Endothelial cell of umbilical vein (primary cell): ENCODE measurements around the gene PTRHD1. TPM values are rescaled to one million over a fixed set of nuclear protein-coding genes. Genes with fewer than 3 reads are reported as not detected.

Source experiments
- BruUV-seq: library from RNA; stranded (reverse); fragments of 400-500 nt; replicated peaks from 2 replicates; lab custom pipeline; 2021; lab: Mats Ljungman, UMichigan
- CTCF ChIA-PET: fragments of 300-600, 350-600 bp; sonication (Branson Sonifier 250); formaldehyde crosslinking; loops from one replicate; lab custom pipeline; 2021; ENCODE audit warnings: antibody characterized with exemption, inconsistent platforms; lab: Charles Lee
- POLR2A ChIA-PET: fragments of 300-600, 350-600 bp; sonication (Branson Sonifier 250); formaldehyde crosslinking; loops from one replicate; lab custom pipeline; 2021; ENCODE audit warnings: antibody characterized with exemption, inconsistent platforms; lab: Charles Lee
- DNase-seq: peaks from one replicate; pipeline ENCODE4 v3.0.0-alpha.2; 2011; ENCODE audit warnings: low read depth, low spot score
- FAIRE-seq: peaks from 2 replicates; lab custom pipeline; 2011; peaks lifted over from hg19 to GRCh38; lab: Jason Lieb, UNC
- H2AFZ ChIP-seq: 2 replicates; pipeline ENCODE4 v1.6.0; 2012; ENCODE audit warnings: low read depth, low read length, control low read depth, inconsistent platforms
- H3K27ac ChIP-seq: 2 replicates; pipeline ENCODE4 v1.5.1; 2011; ENCODE audit warnings: low read depth, mild to moderate bottlenecking, control low read depth, low read length, moderate library complexity; ENCODE audit not compliant: insufficient read depth
- H3K27me3 ChIP-seq, 2 experiments: 2 replicates each; pipeline versions ENCODE4 v1.6.0 to v1.6.1; 2011; ENCODE audit warnings: low read length in 2 of 2, mixed read lengths in 1 of 2; ENCODE audit not compliant: control insufficient read depth in 2 of 2, insufficient read depth in 2 of 2
- H3K36me3 ChIP-seq, 2 experiments: 2 replicates in 1 of 2; 3 replicates in 1 of 2; pipeline ENCODE4 v1.5.1; 2011; ENCODE audit warnings: low read length in 2 of 2, mild to moderate bottlenecking in 1 of 2, moderate library complexity in 1 of 2; ENCODE audit not compliant: control insufficient read depth in 2 of 2, insufficient read depth in 2 of 2; ENCODE audit errors: extremely low read depth in 1 of 2
- H3K4me1 ChIP-seq: 3 replicates; pipeline ENCODE4 v1.5.1; 2011; ENCODE audit warnings: mild to moderate bottlenecking, low read length; ENCODE audit not compliant: control insufficient read depth, insufficient read depth; ENCODE audit errors: extremely low read depth
- H3K4me2 ChIP-seq: 2 replicates; pipeline ENCODE4 v1.6.1; 2011; ENCODE audit warnings: low read length, control low read depth, mixed read lengths; ENCODE audit not compliant: insufficient read depth
- H3K4me3 ChIP-seq, 3 experiments: fragments of 200-600 bp in 1 of 3; sonication (generic), shearing (Covaris generic) in 1 of 3; replicated peaks in 1 of 3; 2 replicates each; pipeline ENCODE4 v1.5.1; 2011 to 2016; ENCODE audit warnings: control low read depth in 3 of 3, low read length in 3 of 3, mild to moderate bottlenecking in 2 of 3, inconsistent platforms in 1 of 3, low read depth in 1 of 3, moderate library complexity in 1 of 3; ENCODE audit not compliant: insufficient read depth in 1 of 3
- H3K79me2 ChIP-seq: 2 replicates; pipeline ENCODE4 v1.6.0; 2012; ENCODE audit warnings: low read length, inconsistent platforms; ENCODE audit not compliant: control insufficient read depth, insufficient read depth
- H3K9ac ChIP-seq: replicated peaks from 2 replicates; pipeline ENCODE3; 2011; ENCODE audit warnings: low read length, control low read depth; ENCODE audit not compliant: insufficient read depth; ENCODE audit errors: extremely low read depth
- H3K9me1 ChIP-seq: replicated peaks from 3 replicates; pipeline ENCODE4 v1.6.0; 2011; ENCODE audit warnings: mild to moderate bottlenecking, low read length; ENCODE audit not compliant: control insufficient read depth, insufficient read depth; ENCODE audit errors: extremely low read depth
- H3K9me3 ChIP-seq: replicated peaks from 2 replicates; pipeline ENCODE4 v1.5.1; 2012; ENCODE audit warnings: low read length, inconsistent platforms; ENCODE audit not compliant: control insufficient read depth, insufficient read depth
- H4K20me1 ChIP-seq: replicated peaks from 2 replicates; pipeline ENCODE3; 2011; ENCODE audit warnings: mild to moderate bottlenecking, low read length; ENCODE audit not compliant: control insufficient read depth, insufficient read depth; ENCODE audit errors: extremely low read depth
- EZH2 ChIP-seq: IDR thresholded peaks from 2 replicates; pipeline ENCODE4 v1.6.1; 2012; ENCODE audit warnings: borderline replicate concordance, low read depth, mild to moderate bottlenecking, moderate library complexity, low read length, inconsistent platforms; ENCODE audit not compliant: severe bottlenecking
- FOS ChIP-seq: IDR thresholded peaks from 2 replicates; pipeline ENCODE4 v1.6.1; 2011; ENCODE audit warnings: mild to moderate bottlenecking, low read length, moderate library complexity, borderline replicate concordance; ENCODE audit not compliant: insufficient read depth
- GATA2 ChIP-seq: IDR thresholded peaks from 2 replicates; pipeline ENCODE4 v1.7.0; 2011; ENCODE audit warnings: low read depth, mild to moderate bottlenecking, moderate library complexity, mixed read lengths, low read length; ENCODE audit not compliant: insufficient read length, insufficient read depth
- JUN ChIP-seq: IDR thresholded peaks from 2 replicates; pipeline ENCODE4 v1.6.1; 2011; ENCODE audit warnings: borderline replicate concordance, low read depth; ENCODE audit not compliant: insufficient read length, insufficient read depth
- MYC ChIP-seq: IDR thresholded peaks from one replicate; pipeline ENCODE4 v1.6.1; 2011; ENCODE audit warnings: mild to moderate bottlenecking, low read depth, low read length
- POLR2A ChIP-seq: IDR thresholded peaks from 2 replicates; pipeline ENCODE4 v1.6.1; 2012; ENCODE audit warnings: low read depth, mild to moderate bottlenecking, control low read depth, low read length
- POLR2AphosphoS5 ChIP-seq: IDR thresholded peaks from 2 replicates; pipeline ENCODE4 v1.6.1; 2012; ENCODE audit warnings: low read depth, mild to moderate bottlenecking, control low read depth, low read length, moderate library complexity; ENCODE audit not compliant: insufficient read depth
- dilution Hi-C: fragments of 300-500 bp; cut with MboI; formaldehyde crosslinking; loops from one replicate; pipeline ENCODE4 v1.15.0; 2019; ENCODE audit warnings: low sequenced_read_pairs; ENCODE audit not compliant: extremely low pct_ligation_motif_present
- intact Hi-C: fragments of 100-400 bp; cut with micrococcal nuclease; formaldehyde crosslinking; loops from one replicate; pipeline ENCODE4 v1.10.0; 2022
- polyA plus RNA-seq, 4 experiments: library from polyadenylated mRNA; depleted of rRNA in 3 of 4; stranded (reverse) in 3 of 4; unstranded in 1 of 4; fragments of >200 nt; gene quantifications; 2 replicates each; pipeline versions ENCODE4 v1.2.1 to v1.2.3, GENCODE V29; 2011 to 2012; ENCODE audit warnings: missing spikeins in 1 of 4
- total RNA-seq: library from RNA; stranded (reverse); gene quantifications from 2 replicates; pipeline ENCODE4 v1.2.3, GENCODE V29; 2021
- TF ChIP-seq, protein P1 (sequence below): IDR thresholded peaks from 2 replicates; pipeline ENCODE4 v1.6.1; 2011; ENCODE audit not compliant: insufficient read depth, insufficient read length
- TF ChIP-seq, protein P2 (sequence below), 2 donors: IDR thresholded peaks; 1 replicate in 1 of 2; 2 replicates in 1 of 2; pipeline ENCODE4 v1.5.1; 2011; ENCODE audit warnings: low read length in 2 of 2, mild to moderate bottlenecking in 2 of 2, moderate library complexity in 2 of 2, control low read depth in 1 of 2, inconsistent platforms in 1 of 2, low read depth in 1 of 2; ENCODE audit not compliant: insufficient read depth in 1 of 2; ENCODE audit errors: extremely low read depth in 1 of 2

The PTRHD1 gene
- total and polyA plus RNA-seq, 2 donors (not counting 3 experiments of a cell fraction or from before 2014, with no cell fraction given), result 41.1 to 68.8 TPM

DNA sequence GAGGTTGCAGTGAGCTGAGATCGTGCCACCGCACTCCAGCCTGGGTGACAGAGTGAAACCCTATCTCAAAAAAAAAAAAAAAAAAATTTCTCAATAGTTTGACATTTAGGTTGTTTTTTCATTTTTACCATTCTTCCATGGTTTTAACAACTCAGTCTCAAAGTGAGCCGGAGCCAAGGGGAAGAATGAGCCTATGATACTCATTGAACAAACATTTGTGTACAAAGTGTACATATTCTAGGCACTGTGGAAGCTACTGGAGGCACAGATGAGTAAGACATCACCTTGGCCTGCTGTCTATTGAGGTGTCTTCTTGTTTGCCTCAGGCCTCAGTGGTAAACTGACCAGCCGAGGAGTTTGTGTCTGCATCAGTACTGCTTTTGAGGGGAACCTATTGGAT is 22.0 kb upstream of the PTRHD1 start:
- Histone ChIP-seq H3K79me2 (peaks cover 39% of the 10 kb centered on the region), H3K9me3 (no peaks in the 10 kb centered on the region), H2AFZ (no peak overlapping the region), H3K9me1 (no peaks in the 10 kb centered on the region), H3K9ac (no peak overlapping the region), H3K4me2 (no peak overlapping the region), H3K4me1 (peaks cover 19% of the 10 kb centered on the region), H3K27me3 (no peaks in the 10 kb centered on the region), H3K36me3 (peaks cover 3 to 14% of the 10 kb centered on the region in 2 experiments), H3K4me3 (no peak overlapping the region), H4K20me1 (no peaks in the 10 kb centered on the region), H3K27ac (no peak overlapping the region)
- FAIRE-seq (no peak), DNase-seq (no peak)
- POLR2A ChIA-PET, result interaction anchor here (0.6 kb wide), 2 partner anchors 453 to 1001 kb away, joined by 3 to 7 read pairs; no protein-coding TSS in a partner anchor
- dilution Hi-C loops (no loop called here), intact Hi-C loops (no loop called here)
- no TSS peak for BruUV-seq
- TF ChIP-seq POLR2AphosphoS5 (no peak), GATA2 (no peak), JUN (no peak), FOS (no peak), POLR2A (no peak), EZH2 (no peak), MYC (no peak)
- TF ChIP-seq, protein P1, sequence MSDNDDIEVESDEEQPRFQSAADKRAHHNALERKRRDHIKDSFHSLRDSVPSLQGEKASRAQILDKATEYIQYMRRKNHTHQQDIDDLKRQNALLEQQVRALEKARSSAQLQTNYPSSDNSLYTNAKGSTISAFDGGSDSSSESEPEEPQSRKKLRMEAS, result no peak
- TF ChIP-seq, protein P2, sequence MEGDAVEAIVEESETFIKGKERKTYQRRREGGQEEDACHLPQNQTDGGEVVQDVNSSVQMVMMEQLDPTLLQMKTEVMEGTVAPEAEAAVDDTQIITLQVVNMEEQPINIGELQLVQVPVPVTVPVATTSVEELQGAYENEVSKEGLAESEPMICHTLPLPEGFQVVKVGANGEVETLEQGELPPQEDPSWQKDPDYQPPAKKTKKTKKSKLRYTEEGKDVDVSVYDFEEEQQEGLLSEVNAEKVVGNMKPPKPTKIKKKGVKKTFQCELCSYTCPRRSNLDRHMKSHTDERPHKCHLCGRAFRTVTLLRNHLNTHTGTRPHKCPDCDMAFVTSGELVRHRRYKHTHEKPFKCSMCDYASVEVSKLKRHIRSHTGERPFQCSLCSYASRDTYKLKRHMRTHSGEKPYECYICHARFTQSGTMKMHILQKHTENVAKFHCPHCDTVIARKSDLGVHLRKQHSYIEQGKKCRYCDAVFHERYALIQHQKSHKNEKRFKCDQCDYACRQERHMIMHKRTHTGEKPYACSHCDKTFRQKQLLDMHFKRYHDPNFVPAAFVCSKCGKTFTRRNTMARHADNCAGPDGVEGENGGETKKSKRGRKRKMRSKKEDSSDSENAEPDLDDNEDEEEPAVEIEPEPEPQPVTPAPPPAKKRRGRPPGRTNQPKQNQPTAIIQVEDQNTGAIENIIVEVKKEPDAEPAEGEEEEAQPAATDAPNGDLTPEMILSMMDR (IDR thresholded peaks at IDR 0.05; ENCODE audit: extremely low read depth in 1 of 2, insufficient read depth in 1 of 2, low read depth in 1 of 2, low read length in 2 of 2), result no peak
- CTCF ChIA-PET, result interaction anchor here (3.6 to 4.7 kb wide), 2 partner anchors 11 to 22 kb away, joined by 17 to 22 read pairs; partner anchors contain the start of genes CENPO and PTRHD1
